Neutrophil (primary cell): ENCODE measurements around the gene PTCRA.

Experiments
- H3K27ac ChIP-seq: fragments of 200-600 bp; sonication (generic); 2 replicates; pipeline ENCODE4 v1.5.1; 2016; ENCODE audit warnings: mild to moderate bottlenecking, moderate library complexity
- H3K27me3 ChIP-seq: fragments of 200-600 bp; sonication (generic); 2 replicates; pipeline ENCODE4 v1.6.0; 2016; ENCODE audit warnings: mild to moderate bottlenecking
- H3K36me3 ChIP-seq: fragments of 200-600 bp; sonication (generic); 2 replicates; pipeline ENCODE4 v1.5.1; 2017
- H3K4me1 ChIP-seq, 2 experiments: fragments of 200-600 bp in 1 of 2; sonication (generic) in 1 of 2; 1 replicate in 1 of 2; 2 replicates in 1 of 2; pipeline versions ENCODE4 v1.5.1 to v1.6.1; 2013 to 2016; ENCODE audit warnings: low read depth in 1 of 2, low read length in 1 of 2, mild to moderate bottlenecking in 1 of 2, moderate library complexity in 1 of 2; ENCODE audit not compliant: control insufficient read depth in 1 of 2, insufficient read depth in 1 of 2
- H3K4me3 ChIP-seq, 2 experiments: fragments of 200-600 bp in 1 of 2; sonication (generic) in 1 of 2; 1 replicate in 1 of 2; 2 replicates in 1 of 2; pipeline ENCODE4 v1.5.1; 2013 to 2016; ENCODE audit warnings: low read depth in 1 of 2, low read length in 1 of 2, mild to moderate bottlenecking in 1 of 2, moderate library complexity in 1 of 2
- H3K9me3 ChIP-seq: fragments of 200-600 bp; sonication (generic); 2 replicates; pipeline ENCODE4 v1.5.1; 2016
- TF ChIP-seq, protein P1 (sequence below): fragments of 200-600 bp; sonication (generic); IDR thresholded peaks from 2 replicates; pipeline ENCODE4 v1.5.1; 2016; ENCODE audit warnings: antibody characterized with exemption

The PTCRA gene, protein sequence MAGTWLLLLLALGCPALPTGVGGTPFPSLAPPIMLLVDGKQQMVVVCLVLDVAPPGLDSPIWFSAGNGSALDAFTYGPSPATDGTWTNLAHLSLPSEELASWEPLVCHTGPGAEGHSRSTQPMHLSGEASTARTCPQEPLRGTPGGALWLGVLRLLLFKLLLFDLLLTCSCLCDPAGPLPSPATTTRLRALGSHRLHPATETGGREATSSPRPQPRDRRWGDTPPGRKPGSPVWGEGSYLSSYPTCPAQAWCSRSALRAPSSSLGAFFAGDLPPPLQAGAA

DNA sequence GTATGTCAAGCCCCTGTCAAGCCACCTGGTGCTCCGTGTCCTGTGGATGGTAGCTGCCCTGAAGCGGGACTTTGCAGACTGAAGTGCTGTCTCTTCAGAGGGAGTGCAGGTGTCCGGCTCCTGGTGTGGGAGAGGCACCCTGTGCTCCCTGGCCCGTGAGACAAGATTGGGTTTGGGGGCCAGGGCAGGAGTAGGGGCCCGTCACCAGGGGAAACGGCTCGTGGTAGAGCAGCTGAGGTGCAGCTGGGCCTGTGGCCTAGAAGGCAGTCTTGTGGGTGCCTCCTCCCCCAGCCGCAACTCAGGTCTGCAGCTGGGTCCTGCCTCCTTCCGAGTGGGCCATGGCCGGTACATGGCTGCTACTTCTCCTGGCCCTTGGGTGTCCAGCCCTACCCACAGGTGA, at the start of gene PTCRA:
Gene PTCRA (plus strand): TSS at position 322 of the 400 bp plus-strand sequence. CDS start 17 bp downstream, at position 339.
- Histone ChIP-seq H3K4me3 (no peak within 1 kb of the TSS), H3K4me1 (peaks cover 3 to 5% of the 10 kb centered on the region in 2 experiments), H3K27me3 (peaks cover 22% of the 10 kb centered on the region), H3K36me3 (no peaks in the 10 kb centered on the region), H3K9me3 (no peaks in the 10 kb centered on the region), H3K27ac (no peak within 1 kb of the TSS)
- TF ChIP-seq, protein P1, sequence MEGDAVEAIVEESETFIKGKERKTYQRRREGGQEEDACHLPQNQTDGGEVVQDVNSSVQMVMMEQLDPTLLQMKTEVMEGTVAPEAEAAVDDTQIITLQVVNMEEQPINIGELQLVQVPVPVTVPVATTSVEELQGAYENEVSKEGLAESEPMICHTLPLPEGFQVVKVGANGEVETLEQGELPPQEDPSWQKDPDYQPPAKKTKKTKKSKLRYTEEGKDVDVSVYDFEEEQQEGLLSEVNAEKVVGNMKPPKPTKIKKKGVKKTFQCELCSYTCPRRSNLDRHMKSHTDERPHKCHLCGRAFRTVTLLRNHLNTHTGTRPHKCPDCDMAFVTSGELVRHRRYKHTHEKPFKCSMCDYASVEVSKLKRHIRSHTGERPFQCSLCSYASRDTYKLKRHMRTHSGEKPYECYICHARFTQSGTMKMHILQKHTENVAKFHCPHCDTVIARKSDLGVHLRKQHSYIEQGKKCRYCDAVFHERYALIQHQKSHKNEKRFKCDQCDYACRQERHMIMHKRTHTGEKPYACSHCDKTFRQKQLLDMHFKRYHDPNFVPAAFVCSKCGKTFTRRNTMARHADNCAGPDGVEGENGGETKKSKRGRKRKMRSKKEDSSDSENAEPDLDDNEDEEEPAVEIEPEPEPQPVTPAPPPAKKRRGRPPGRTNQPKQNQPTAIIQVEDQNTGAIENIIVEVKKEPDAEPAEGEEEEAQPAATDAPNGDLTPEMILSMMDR: no peak

DNA sequence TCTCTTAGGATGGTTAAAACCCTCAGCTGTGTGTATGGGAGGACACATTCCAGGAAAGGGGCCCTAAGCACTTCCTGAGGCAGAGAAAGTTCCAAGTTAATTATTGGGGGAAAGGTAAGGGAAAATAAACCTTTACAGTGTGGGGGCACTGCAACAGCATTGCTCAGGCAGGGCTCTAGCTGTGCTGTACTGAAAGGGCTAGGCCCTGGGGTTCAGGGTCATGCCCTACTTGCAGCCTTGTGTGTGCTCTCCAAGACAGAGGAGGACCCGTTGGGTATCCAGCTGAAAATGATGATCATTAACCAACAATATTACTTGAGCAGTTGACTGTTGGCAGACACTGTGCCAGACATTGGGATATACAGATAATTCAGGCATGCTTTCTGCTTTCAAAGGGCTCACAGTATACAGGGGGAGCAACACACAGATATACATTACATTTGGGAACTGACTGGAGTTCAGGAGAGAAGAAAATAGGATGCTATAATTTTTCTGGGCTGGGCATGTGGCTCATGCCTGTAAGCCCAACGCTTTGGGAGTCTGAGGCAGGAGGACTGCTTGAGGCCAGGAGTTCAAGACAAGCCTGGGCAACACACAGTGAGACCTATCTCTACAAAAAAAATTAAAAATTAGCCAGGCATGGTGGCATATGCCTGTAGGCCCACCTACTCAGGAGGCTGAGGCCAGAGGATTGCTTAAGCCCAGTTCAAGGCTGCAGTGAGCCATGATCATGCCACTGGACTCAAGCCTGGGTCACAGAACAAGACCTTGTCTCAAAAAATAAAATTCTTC, 45.5 kb upstream of the PTCRA start:
- no peak overlapping the region for H3K27ac ChIP-seq
- no peaks in the 10 kb centered on the region for H3K9me3 ChIP-seq
- H3K27me3 ChIP-seq: no peaks in the 10 kb centered on the region
- H3K4me1 ChIP-seq: no peaks in the 10 kb centered on the region
- TF ChIP-seq, protein P1: no peak
- H3K36me3 ChIP-seq: peaks cover 48% of the 10 kb centered on the region
- H3K4me3 ChIP-seq: no peak overlapping the region

DNA sequence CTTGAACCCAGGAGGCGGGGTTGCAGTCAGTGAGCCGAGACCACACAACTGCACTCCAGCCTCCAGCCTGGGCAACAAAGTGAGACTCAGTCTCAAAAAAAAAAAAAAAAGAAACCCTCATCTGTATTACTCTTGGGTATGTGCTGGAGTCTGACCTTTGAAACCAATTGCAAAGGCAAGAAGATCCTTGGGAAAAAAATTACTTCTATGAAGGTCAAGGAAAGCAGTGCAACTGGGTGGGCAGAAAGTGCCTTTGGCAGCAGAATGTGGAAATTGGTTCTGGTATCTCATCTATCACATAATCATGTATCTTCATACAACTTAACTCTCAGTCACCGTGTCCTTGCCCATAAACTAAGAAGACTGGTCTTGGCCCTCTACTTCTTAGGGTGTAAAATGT, 44.1 kb upstream of the PTCRA start:
- Histone ChIP-seq H3K4me3 (no peak overlapping the region), H3K27ac (no peak overlapping the region), H3K27me3 (no peaks in the 10 kb centered on the region), H3K9me3 (no peaks in the 10 kb centered on the region), H3K36me3 (peaks cover 35% of the 10 kb centered on the region), H3K4me1 (no peaks in the 10 kb centered on the region)
- TF ChIP-seq, protein P1: no peak

DNA sequence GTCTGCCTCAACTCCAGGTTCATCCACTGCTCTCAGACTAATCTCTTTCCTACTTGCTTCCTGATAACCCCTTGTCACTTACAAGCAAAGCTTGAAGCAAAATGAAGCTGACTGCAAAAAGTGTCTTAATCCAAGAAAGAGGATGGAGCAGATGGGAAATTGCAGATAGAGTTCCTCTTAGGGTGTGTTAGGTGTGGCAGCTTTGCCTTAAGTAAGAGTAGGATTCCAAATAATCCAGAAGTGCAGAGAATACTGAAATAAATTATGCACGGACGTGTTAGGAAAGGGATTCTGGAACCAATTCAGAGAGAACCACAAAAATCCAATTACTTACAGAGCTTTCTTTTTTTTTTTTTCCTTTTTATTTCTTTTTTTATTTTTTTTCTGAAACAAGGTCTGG, 42.5 kb upstream of the PTCRA start:
- no peak overlapping the region for H3K27ac ChIP-seq
- peaks cover 19% of the 10 kb centered on the region for H3K36me3 ChIP-seq
- no peaks in the 10 kb centered on the region for H3K9me3 ChIP-seq
- no peaks in the 10 kb centered on the region for H3K27me3 ChIP-seq
- H3K4me3 ChIP-seq: no peak overlapping the region
- TF ChIP-seq, protein P1: no peak
- H3K4me1 ChIP-seq: no peaks in the 10 kb centered on the region

DNA sequence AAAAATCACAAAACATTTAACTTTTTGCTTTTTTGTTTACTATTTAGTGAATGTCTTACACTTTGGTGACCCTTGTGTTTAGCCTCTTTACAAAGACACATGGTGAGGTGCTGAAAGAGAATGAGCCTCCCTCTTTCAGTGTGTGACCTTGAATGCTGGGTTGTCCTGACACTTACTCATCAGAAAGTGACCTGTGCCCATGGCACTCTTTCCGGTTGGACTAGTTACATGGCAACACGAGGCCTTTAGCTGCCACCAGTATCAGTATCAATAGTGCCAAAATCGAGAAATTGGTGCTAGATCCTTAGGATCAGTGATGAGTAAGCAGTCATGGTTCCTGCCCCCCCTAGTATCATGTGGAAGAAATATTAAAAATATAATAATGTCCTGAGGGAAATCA, 38.2 kb upstream of the PTCRA start:
- Histone ChIP-seq H3K36me3 (no peaks in the 10 kb centered on the region), H3K27ac (no peak overlapping the region), H3K4me1 (peaks cover 16% of the 10 kb centered on the region in 2 experiments), H3K9me3 (no peaks in the 10 kb centered on the region), H3K4me3 (no peak overlapping the region), H3K27me3 (no peaks in the 10 kb centered on the region)
- TF ChIP-seq, protein P1: no peak
